GM19324 (cell line): ENCODE measurements around the gene OR2T29.
"Not testable (repeated sequence)": the region's sequence is repeated elsewhere in the genome, so short reads cannot be mapped to it uniquely, and the experiment has no call there.

Source experiments
- ATAC-seq: cut with Tn5 transposase; IDR thresholded peaks from one replicate; pipeline ENCODE4 v1.9.1; 2021; ENCODE audit warnings: mild to moderate bottlenecking, moderate library complexity; ENCODE audit not compliant: unreplicated experiment, low FRiP score

Gene OR2T29

DNA sequence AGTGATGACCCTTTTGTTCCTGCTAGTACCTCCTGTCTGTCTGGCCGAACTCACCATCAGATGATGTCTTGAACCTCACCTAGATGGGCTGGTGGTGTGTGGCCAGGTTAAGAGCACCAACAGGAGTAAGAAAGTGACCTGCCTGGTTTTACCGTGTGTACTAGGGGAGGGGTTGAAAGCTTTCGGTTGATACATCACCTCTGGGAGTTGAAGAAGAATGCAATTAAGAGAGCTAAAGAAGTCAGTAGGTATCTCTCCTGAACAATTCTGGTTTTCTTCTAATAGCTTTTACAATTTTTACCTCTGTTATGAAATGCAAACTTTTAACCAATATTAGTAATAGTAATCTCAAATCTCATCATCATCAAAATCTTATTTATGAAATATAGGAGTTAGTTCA, at the start of gene OR2T29:
Gene OR2T29, minus strand, starts transcription at position 101 of the 400 bp plus-strand sequence. CDS start 3,281 bp downstream, outside the sequence.
- not testable (repeated sequence) for ATAC-seq

DNA sequence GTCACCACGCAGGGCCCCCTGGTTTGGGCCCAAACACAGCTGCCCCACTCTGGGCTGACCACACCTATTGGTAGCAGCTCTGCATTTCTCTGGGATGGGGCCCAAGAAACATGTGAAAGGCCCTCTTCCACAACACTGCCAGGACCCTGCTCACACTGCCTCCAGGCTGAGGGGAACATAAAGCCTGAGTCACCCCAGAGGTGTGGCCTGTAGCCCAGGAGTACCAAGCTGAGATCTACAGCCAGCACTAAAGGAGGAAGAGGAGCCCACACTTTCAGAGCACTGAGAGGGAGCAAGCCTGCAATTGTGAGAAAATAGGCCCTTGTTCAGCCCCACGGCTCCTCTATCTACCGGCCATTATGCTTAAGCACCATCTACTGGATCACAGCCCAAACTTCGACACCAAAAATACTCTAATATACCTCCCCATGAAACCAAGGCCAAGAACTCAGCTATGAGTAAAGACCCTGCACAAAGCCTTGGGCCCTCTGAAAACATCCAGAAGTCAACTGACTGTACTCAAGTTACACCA, 49.4 kb upstream of the OR2T29 start:
- ATAC-seq: no peak

DNA sequence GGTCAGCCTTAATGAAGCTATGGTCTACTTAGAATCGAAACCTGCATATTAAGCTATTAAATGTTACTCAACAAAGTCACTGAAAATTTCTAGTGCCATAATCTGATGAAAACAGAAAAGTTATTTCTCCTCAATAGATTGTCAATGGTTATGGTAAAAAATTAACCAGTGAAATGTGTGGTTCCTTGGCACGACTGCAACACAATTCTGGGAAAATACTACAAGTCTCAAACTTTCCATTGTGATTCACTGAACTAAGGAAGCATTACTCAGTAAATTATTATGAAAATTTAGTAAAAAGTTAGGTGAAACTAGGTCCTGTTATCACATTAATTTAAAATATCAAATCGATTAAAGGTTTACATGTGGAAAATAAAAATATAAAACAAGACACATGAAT, 47.7 kb upstream of the OR2T29 start:
- no peak for ATAC-seq

GRCh38 chr1:248599396-248599795, 36.8 kb upstream of the OR2T29 start:
- no peak for ATAC-seq

DNA sequence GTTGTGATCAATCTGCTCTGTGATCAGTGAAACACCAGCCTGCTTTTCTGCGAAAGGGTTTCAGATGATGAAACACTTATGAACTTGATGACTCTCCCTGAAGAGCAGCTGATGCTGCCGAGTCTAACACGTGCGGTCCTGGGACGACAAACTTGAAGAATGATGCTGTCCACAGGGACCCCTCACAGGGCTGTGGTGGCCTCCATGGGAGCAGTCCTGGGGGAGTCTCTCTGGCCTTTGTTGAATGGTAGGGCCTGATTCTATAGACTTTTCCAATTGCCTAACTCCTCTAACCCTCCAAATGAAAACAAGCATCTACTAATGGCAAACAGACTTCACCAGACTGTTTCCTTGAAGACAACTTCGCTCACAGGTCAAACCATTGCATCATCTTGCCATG, 35.0 kb upstream of the OR2T29 start, which contains the start of gene OR2T10:
Gene OR2T10, minus strand, starts transcription at position 112 of the 400 bp plus-strand sequence. CDS start 3,932 bp downstream, outside the sequence.
- ATAC-seq: no peak

DNA sequence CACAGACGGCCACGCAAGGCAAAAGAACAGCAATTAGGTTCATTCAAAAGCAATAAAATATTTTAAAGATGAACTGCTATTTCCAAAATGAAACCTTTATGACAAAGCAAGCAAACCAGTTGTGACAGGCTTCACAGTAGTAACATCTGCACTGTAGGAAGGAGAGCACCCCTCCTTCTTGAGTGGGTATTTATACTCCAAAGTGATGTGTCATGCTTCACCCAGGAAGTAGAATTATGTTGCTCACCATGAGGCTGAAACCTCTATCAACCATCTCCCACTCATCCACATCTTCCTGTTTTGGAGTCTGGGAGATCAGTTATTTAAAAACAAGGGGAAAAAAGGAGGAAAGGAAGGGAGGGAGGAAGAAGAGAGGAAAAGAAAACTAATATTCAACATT, 34.0 kb upstream of the OR2T29 start:
- no peak for ATAC-seq

- no peak for ATAC-seq
Observed at GRCh38 chr1:248593226-248593625, 30.7 kb upstream of the OR2T29 start.

- ATAC-seq: no peak
Observed at GRCh38 chr1:248592655-248593054, 30.1 kb upstream of the OR2T29 start.

- no peak for ATAC-seq
Observed at GRCh38 chr1:248590055-248590454, 27.5 kb upstream of the OR2T29 start.

DNA sequence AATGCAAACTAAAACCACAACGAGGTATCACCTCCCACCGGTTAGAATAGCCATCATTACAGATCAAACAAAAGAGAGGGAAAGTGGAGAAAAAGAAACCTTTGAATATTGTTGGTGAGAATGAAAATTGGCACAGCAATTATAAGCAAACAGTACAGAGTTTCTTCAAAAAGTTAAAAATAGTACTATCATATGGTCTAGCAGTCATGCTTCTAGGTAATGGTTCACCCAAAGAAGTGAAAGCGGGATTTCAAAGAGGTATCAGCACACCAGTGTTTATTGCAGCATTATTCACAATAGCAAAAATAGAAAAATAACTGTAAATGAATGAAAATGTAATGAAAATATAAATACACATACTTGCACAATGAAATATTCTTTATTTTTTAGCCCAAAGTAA, 26.8 kb upstream of the OR2T29 start:
- ATAC-seq: no peak

DNA sequence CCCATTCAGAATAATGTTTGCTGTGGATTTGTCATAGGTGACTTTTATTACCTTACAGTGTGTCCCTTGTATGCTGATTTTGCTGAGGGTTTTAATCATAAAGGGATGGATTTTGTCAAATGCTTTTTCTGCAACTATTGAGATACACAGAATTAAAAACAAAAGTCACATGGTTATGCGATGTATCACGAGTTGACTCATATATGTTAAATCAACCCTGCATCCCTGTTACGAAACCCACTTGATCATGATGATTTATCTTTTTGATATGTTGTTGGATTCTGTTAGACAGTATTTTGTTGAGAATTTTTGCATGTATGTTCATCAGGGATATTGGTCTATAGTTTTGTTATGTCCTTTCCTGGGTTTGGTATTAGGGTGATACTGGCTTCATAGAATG, 22.7 kb upstream of the OR2T29 start:
- ATAC-seq: no peak

DNA sequence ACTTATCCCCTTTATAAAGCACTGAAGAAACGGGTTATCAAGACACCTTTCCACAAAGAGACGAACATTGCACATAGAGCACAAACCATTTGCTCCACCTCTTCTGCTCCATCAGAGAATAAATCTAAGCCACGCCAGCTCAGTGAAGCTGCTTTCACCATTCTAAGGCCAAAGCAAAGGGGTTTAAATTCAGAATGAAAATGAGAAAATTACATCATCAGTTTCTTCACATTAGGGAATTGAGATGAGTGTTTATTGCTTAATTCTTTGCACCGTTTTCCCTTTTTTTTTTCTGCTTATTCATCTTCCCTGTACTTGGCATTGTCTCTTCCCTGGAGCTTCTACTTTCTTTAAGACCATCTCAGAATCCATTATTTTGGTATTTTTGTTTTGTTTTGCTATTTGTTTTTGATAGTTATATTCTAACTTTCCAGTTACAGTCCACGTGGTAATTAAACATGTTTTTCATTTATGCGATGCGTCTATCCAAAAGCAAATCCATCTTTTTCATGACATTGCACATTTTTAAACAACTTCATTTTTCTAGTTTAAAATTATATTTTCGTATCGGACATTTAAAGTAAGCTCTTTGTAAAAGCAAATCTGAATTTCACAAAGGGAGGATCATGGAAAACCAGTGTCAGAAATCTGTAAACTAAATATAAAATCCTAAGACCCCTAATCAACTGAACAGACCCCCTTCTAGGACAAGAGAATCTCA, 13.8 kb upstream of the OR2T29 start:
- ATAC-seq: no peak

- not testable (repeated sequence) for ATAC-seq
Observed at GRCh38 chr1:248574657-248575056, 12.1 kb upstream of the OR2T29 start, which contains the start of gene OR2T34. OR2T34 (minus strand) TSS chr1:248574757; CDS start chr1:248574757, 0 bp downstream.

DNA sequence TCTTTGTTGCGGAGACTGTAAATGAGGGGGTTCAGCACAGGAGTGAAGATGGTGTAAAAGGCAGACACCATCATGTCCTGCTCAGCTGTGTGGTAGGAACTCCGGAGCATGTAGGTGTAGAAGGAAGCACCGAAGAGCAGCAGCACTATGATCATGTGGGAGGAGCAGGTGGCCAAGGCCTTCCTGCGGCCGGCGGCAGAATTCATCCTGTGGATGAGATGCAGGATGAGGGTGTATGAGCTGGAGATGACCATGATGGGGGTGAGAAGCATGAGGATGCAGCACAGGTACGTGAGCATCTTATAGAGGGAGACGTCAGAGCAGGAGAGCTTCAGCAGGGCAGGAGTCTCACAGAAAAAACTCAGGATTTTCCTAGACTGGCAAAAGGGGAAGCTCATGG, 11.3 kb upstream of the OR2T29 start:
- ATAC-seq: not testable (repeated sequence)

- peak; percentile 79 for ATAC-seq
Observed at GRCh38 chr1:248572049-248572448, 9.5 kb upstream of the OR2T29 start.

GRCh38 chr1:248570811-248571210, 8.2 kb upstream of the OR2T29 start:
- ATAC-seq: not testable (repeated sequence)

DNA sequence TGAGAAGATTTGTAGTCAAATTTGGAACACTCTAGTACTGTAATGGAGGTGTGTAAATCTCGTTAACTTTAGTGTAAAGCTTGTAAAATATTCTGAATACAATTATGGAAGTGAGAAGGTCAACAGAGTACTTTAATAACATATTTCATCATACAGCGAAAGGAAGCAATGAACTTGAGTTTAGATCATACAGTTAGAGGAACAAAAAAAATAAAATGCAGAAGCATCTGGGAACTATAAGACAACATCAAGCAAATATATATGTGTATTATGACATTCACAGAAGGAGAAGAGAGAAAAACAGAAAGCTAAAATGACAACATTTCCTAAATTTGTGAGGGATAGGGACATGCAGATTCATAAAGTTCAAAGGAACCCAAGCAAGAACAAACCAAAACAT, 6.5 kb upstream of the OR2T29 start:
- not testable (repeated sequence) for ATAC-seq

DNA sequence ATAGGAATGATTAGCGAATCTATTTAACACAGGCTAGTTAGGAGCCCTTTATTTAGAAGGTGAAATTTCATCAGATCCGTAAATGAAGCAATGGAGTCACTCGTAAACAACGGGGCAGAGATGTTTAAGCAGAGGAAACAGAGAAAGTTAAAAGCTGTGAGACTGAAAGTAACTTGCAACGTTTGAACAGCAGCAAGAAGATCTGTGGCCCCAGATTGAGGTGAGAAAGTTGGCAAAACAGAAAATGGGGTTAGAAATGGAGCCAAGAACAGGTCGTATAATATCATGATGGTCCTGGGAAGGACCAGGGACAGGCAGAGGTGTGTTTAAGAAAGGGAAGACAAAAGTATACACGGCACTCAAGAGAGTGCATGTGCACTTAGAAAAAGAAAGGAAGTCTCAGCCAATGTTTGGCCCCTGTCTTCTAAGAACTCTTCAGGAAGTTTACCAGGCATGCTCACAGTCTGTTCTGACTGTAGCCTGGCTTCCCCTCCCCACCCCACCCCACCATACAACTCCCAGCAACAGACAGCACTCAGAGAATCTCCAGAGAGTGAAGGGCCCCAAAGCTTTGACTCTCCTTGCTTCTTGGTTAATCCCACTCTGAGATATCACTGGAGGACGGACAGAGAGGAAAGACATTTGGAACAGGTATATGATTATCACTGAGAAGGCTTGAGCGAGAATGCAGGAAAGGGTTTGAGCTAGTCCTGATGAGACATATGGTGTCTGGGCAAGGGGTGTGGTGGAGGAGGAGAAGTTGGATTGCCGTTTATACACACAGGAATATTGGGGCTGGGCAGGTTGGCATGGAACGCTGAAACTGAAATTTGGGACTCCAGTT, 3.2 kb upstream of the OR2T29 start:
- peak; percentile 55 for ATAC-seq

- not testable (repeated sequence) for ATAC-seq
Observed at GRCh38 chr1:248551027-248551426, 11.5 kb downstream of the OR2T29 start.

DNA sequence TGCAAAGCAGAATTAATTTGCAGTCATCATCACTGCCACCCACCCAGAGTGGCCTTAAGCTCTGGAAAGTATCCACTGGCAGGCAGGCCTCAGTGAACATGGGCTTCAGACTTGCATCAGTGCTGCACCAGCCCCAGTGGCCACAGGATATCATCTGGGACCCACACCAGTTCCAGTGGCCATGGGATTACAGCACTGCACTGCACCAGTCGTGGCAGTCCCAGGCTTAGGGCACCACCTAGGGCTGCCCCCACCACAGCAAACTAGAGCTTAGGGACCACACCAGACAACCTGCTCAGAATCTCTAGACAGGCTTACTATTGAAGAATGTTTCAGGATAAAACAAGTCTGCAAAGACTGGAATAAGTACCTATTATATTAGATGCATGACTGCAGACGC, 15.2 kb downstream of the OR2T29 start:
- ATAC-seq: not testable (repeated sequence)

DNA sequence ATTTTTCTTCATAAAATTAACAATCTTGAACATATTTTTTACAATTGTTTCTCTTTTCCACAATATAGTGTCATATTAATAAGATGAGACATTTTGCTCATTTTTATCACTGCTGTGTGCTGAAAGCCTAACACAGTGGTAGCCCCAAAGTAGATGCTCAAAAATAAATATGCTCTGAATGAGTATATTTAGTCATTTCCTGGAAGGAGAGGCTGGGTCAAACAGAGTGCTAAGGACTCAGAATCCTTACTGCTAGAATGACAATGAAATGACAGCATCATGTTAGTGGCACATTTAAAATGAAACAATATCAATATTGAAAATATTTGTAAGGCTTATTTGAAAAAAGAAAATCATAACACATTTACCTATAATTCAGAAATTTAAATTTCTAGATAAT, 25.1 kb downstream of the OR2T29 start:
- ATAC-seq: not testable (repeated sequence)
